KOPT-K1 (cell line): ENCODE data around the gene SFRP2.

Source experiments
- H3K27ac ChIP-seq: fragments of 200-600 bp; sonication (generic); 2 replicates; pipeline ENCODE4 v1.5.1; 2016; ENCODE audit warnings: antibody characterized with exemption, mild to moderate bottlenecking, low read depth, low read length; ENCODE audit not compliant: poor library complexity, severe bottlenecking
- H3K36me3 ChIP-seq: fragments of 200-600 bp; sonication (generic); 2 replicates; pipeline ENCODE4 v1.5.1; 2017; ENCODE audit warnings: antibody characterized with exemption, mild to moderate bottlenecking, low read length, moderate library complexity; ENCODE audit not compliant: insufficient read depth
- H3K9me3 ChIP-seq: fragments of 200-600 bp; sonication (generic); 2 replicates; pipeline ENCODE4 v1.5.1; 2017; ENCODE audit warnings: antibody characterized with exemption, low read length, mild to moderate bottlenecking; ENCODE audit not compliant: insufficient read depth, poor library complexity, severe bottlenecking

Gene SFRP2

GRCh38 chr4:153809307-153809706, 20.4 kb upstream of the SFRP2 start:
- H3K27ac ChIP-seq: no peak overlapping the region
- no peaks in the 10 kb centered on the region for H3K9me3 ChIP-seq
- no peaks in the 10 kb centered on the region for H3K36me3 ChIP-seq

- H3K9me3 ChIP-seq: no peaks in the 10 kb centered on the region
- H3K36me3 ChIP-seq: no peaks in the 10 kb centered on the region
- H3K27ac ChIP-seq: no peak overlapping the region
Measured at GRCh38 chr4:153808175-153808574, 19.3 kb upstream of the SFRP2 start.

GRCh38 chr4:153806073-153806472, 17.2 kb upstream of the SFRP2 start:
- Histone ChIP-seq H3K9me3 (no peaks in the 10 kb centered on the region), H3K27ac (no peak overlapping the region), H3K36me3 (no peaks in the 10 kb centered on the region)

- H3K27ac ChIP-seq: no peak overlapping the region
- H3K9me3 ChIP-seq: no peaks in the 10 kb centered on the region
- no peaks in the 10 kb centered on the region for H3K36me3 ChIP-seq
Measured at GRCh38 chr4:153804722-153805121, 15.8 kb upstream of the SFRP2 start.

GRCh38 chr4:153799694-153800074, 10.8 kb upstream of the SFRP2 start:
- Histone ChIP-seq H3K36me3 (no peaks in the 10 kb centered on the region), H3K9me3 (no peaks in the 10 kb centered on the region), H3K27ac (no peak overlapping the region)

- no peak overlapping the region for H3K27ac ChIP-seq
- H3K9me3 ChIP-seq: no peaks in the 10 kb centered on the region
- H3K36me3 ChIP-seq: no peaks in the 10 kb centered on the region
Measured at GRCh38 chr4:153798901-153799693, 10.2 kb upstream of the SFRP2 start.

- H3K9me3 ChIP-seq: no peaks in the 10 kb centered on the region
- no peak overlapping the region for H3K27ac ChIP-seq
- no peaks in the 10 kb centered on the region for H3K36me3 ChIP-seq
Measured at GRCh38 chr4:153798420-153798819, 9.5 kb upstream of the SFRP2 start.

GRCh38 chr4:153794006-153794405, 5.1 kb upstream of the SFRP2 start:
- Histone ChIP-seq H3K36me3 (no peaks in the 10 kb centered on the region), H3K9me3 (no peaks in the 10 kb centered on the region), H3K27ac (no peak overlapping the region)

- no peaks in the 10 kb centered on the region for H3K9me3 ChIP-seq
- H3K27ac ChIP-seq: no peak overlapping the region
- H3K36me3 ChIP-seq: no peaks in the 10 kb centered on the region
Measured at GRCh38 chr4:153792618-153793247, 3.9 kb upstream of the SFRP2 start.

GRCh38 chr4:153791746-153792617, 3.1 kb upstream of the SFRP2 start:
- Histone ChIP-seq H3K36me3 (no peaks in the 10 kb centered on the region), H3K9me3 (no peaks in the 10 kb centered on the region), H3K27ac (no peak overlapping the region)

- Histone ChIP-seq H3K9me3 (no peaks in the 10 kb centered on the region), H3K27ac (no peak overlapping the region), H3K36me3 (no peaks in the 10 kb centered on the region)
Measured at GRCh38 chr4:153790962-153791551, 2.2 kb upstream of the SFRP2 start.

GRCh38 chr4:153790500-153790865, 1.6 kb upstream of the SFRP2 start:
- H3K27ac ChIP-seq: no peak overlapping the region
- H3K36me3 ChIP-seq: no peaks in the 10 kb centered on the region
- no peaks in the 10 kb centered on the region for H3K9me3 ChIP-seq

GRCh38 chr4:153789741-153790499, 1.0 kb upstream of the SFRP2 start:
- H3K9me3 ChIP-seq: no peaks in the 10 kb centered on the region
- no peaks in the 10 kb centered on the region for H3K36me3 ChIP-seq
- no peak overlapping the region for H3K27ac ChIP-seq

GRCh38 chr4:153788051-153788412, 851 bp downstream of the SFRP2 start:
- H3K27ac ChIP-seq: no peak overlapping the region
- H3K9me3 ChIP-seq: no peaks in the 10 kb centered on the region
- no peaks in the 10 kb centered on the region for H3K36me3 ChIP-seq
